ENCODE results near the gene MAD1L1.
"Not testable (repeated sequence)": the region's sequence is repeated elsewhere in the genome, so short reads cannot be mapped to it uniquely, and the experiment has no call there.

DNA sequence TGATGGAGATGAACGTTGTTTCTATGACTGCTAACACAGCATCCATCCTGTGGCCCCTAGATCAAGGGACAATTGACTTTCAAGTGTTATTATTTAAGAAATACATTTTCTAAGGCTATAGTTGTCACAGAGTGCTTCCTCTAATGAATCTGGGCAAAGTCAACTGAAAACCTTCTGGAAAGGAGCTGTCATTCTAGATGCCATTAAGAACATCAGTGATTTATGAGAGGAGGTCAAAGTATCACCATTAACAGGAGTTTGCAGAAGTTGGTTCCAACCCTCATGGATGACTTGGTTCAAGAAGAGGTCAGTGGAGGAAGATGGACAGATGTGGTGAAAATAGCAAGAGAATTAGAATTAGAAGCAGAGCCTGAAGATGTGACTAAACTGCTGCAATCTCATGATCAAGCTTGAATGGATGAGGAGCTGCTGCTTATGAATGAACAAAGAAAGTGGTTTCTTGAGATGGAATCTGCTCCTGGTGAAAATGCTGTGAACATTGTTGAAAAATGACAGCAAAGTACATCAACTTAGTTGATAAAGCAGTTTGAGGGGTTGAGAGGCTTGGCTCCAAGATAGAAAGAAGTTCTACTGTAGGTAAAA lies 400.7 kb downstream of the MAD1L1 start:
- not testable (repeated sequence) for TF ChIP-seq EZH2phosphoT487 (IDR thresholded peaks at IDR 0.05; ENCODE audit: insufficient read depth, low read depth); EZH2 (IDR thresholded peaks at IDR 0.05; ENCODE audit: insufficient read depth, poor library complexity, severe bottlenecking)
